Activated CD4-positive, alpha-beta T cell treated with anti-CD3 and anti-CD28 coated beads, Interleukin-2, amount 10 ng/mL, durations not matched to agents 24 days and 14 days (primary cell): ENCODE results near the gene RSL1D1. TPM values are rescaled to one million over a fixed set of nuclear protein-coding genes. Genes with fewer than 3 reads are reported as not detected.

Source experiments
- DNase-seq: peaks from one replicate; pipeline ENCODE4 v3.0.0; 2022
- H3K27ac Mint-ChIP-seq: one replicate; pipeline ENCODE4 v1.8.0; 2022; ENCODE audit warnings: mild to moderate bottlenecking, mixed read lengths
- H3K27me3 Mint-ChIP-seq: one replicate; pipeline ENCODE4 v1.8.0; 2022; ENCODE audit warnings: mixed read lengths
- H3K36me3 Mint-ChIP-seq: one replicate; pipeline ENCODE4 v1.8.0; 2022; ENCODE audit warnings: low read depth, mild to moderate bottlenecking, mixed read lengths
- H3K4me1 Mint-ChIP-seq: one replicate; pipeline ENCODE4 v1.8.0; 2021; ENCODE audit warnings: mixed read lengths
- H3K4me3 Mint-ChIP-seq: one replicate; pipeline ENCODE4 v1.8.0; 2022; ENCODE audit warnings: mild to moderate bottlenecking, moderate library complexity, mixed read lengths
- H3K9me3 Mint-ChIP-seq: one replicate; pipeline ENCODE4 v1.8.0; 2021; ENCODE audit warnings: mixed read lengths
- intact Hi-C: fragments of 100-400 bp; cut with micrococcal nuclease; formaldehyde crosslinking; loops from one replicate; pipeline ENCODE4 v1.15.1; 2023
- total RNA-seq: library from RNA; stranded (reverse); gene quantifications from 2 replicates; pipeline ENCODE4 v1.2.3, GENCODE V29; 2022

The RSL1D1 gene
- 375 and 379 TPM in 2 replicates for total RNA-seq

- peak; percentile 99 for DNase-seq
- intact Hi-C loops, result loop anchor here (1.0 to 10.0 kb wide), 6 partner anchors 54 to 1109 kb away; partner anchors contain the start of genes NUBP1, TXNDC11 and ZC3H7A
- peak within 1 kb of the TSS; percentile 99 for H3K4me3 Mint-ChIP-seq
- H3K27ac Mint-ChIP-seq, result peak within 1 kb of the TSS; percentile 98
- H3K27me3 Mint-ChIP-seq, result no peaks in the 10 kb centered on the region
- H3K36me3 Mint-ChIP-seq, result peaks cover 58% of the 10 kb centered on the region
- H3K9me3 Mint-ChIP-seq, result no peaks in the 10 kb centered on the region
- H3K4me1 Mint-ChIP-seq, result peaks cover 47% of the 10 kb centered on the region
Observed at GRCh38 chr16:11851294-11852091, at the start of gene RSL1D1. RSL1D1 (minus strand) TSS chr16:11851542; CDS start chr16:11851512, 30 bp downstream.

GRCh38 chr16:11901091-11901490, 49.7 kb upstream of the RSL1D1 start:
- peak overlapping the region; percentile 29 for H3K27ac Mint-ChIP-seq
- H3K27me3 Mint-ChIP-seq, result no peaks in the 10 kb centered on the region
- peaks cover 36% of the 10 kb centered on the region for H3K36me3 Mint-ChIP-seq
- DNase-seq, result no peak
- intact Hi-C loops, result loop anchor here (5.0 kb wide), 1 partner anchor 76 kb away; the partner anchor contains the start of gene SNX29
- H3K4me1 Mint-ChIP-seq, result peaks cover 30% of the 10 kb centered on the region
- no peak overlapping the region for H3K4me3 Mint-ChIP-seq
- no peaks in the 10 kb centered on the region for H3K9me3 Mint-ChIP-seq

GRCh38 chr16:11896486-11897176, 45.3 kb upstream of the RSL1D1 start:
- no peak overlapping the region for H3K4me3 Mint-ChIP-seq
- intact Hi-C loops, result no loop called here
- H3K27ac Mint-ChIP-seq, result peak overlapping the region; percentile 58
- peaks cover 24% of the 10 kb centered on the region for H3K4me1 Mint-ChIP-seq
- H3K9me3 Mint-ChIP-seq, result no peaks in the 10 kb centered on the region
- H3K36me3 Mint-ChIP-seq, result peaks cover 41% of the 10 kb centered on the region
- H3K27me3 Mint-ChIP-seq, result no peaks in the 10 kb centered on the region
- no peak for DNase-seq

GRCh38 chr16:11893571-11893970, 42.2 kb upstream of the RSL1D1 start:
- H3K27me3 Mint-ChIP-seq, result no peaks in the 10 kb centered on the region
- intact Hi-C loops, result no loop called here
- DNase-seq, result no peak
- H3K27ac Mint-ChIP-seq, result no peak overlapping the region
- peaks cover 46% of the 10 kb centered on the region for H3K36me3 Mint-ChIP-seq
- peaks cover 11% of the 10 kb centered on the region for H3K4me1 Mint-ChIP-seq
- no peak overlapping the region for H3K4me3 Mint-ChIP-seq
- H3K9me3 Mint-ChIP-seq, result no peaks in the 10 kb centered on the region

- Mint-ChIP-seq H3K27me3 (no peaks in the 10 kb centered on the region), H3K36me3 (peaks cover 49% of the 10 kb centered on the region), H3K4me1 (peaks cover 7% of the 10 kb centered on the region), H3K27ac (no peak overlapping the region), H3K9me3 (no peaks in the 10 kb centered on the region), H3K4me3 (no peak overlapping the region)
- intact Hi-C loops, result no loop called here
- DNase-seq, result no peak
Observed at GRCh38 chr16:11892761-11893160, 41.4 kb upstream of the RSL1D1 start.

- Mint-ChIP-seq H3K9me3 (no peaks in the 10 kb centered on the region), H3K27ac (no peak overlapping the region), H3K36me3 (peaks cover 55% of the 10 kb centered on the region), H3K4me1 (peaks cover 2% of the 10 kb centered on the region), H3K27me3 (no peaks in the 10 kb centered on the region), H3K4me3 (no peak overlapping the region)
- intact Hi-C loops, result no loop called here
- DNase-seq, result no peak
Observed at GRCh38 chr16:11890231-11890965, 39.1 kb upstream of the RSL1D1 start.

- intact Hi-C loops, result no loop called here
- Mint-ChIP-seq H3K27me3 (no peaks in the 10 kb centered on the region), H3K4me3 (no peak overlapping the region), H3K36me3 (peaks cover 53% of the 10 kb centered on the region), H3K4me1 (no peaks in the 10 kb centered on the region), H3K27ac (peak overlapping the region; percentile 9), H3K9me3 (no peaks in the 10 kb centered on the region)
- DNase-seq, result no peak
Observed at GRCh38 chr16:11886881-11887280, 35.5 kb upstream of the RSL1D1 start.

GRCh38 chr16:11884035-11884434, 32.7 kb upstream of the RSL1D1 start:
- intact Hi-C loops, result no loop called here
- no peak overlapping the region for H3K4me3 Mint-ChIP-seq
- peaks cover 2% of the 10 kb centered on the region for H3K4me1 Mint-ChIP-seq
- no peaks in the 10 kb centered on the region for H3K9me3 Mint-ChIP-seq
- DNase-seq, result no peak
- peaks cover 63% of the 10 kb centered on the region for H3K36me3 Mint-ChIP-seq
- H3K27ac Mint-ChIP-seq, result no peak overlapping the region
- H3K27me3 Mint-ChIP-seq, result no peaks in the 10 kb centered on the region

GRCh38 chr16:11880007-11880406, 28.7 kb upstream of the RSL1D1 start:
- Mint-ChIP-seq H3K4me1 (peaks cover 2% of the 10 kb centered on the region), H3K36me3 (peaks cover 55% of the 10 kb centered on the region), H3K9me3 (no peaks in the 10 kb centered on the region), H3K27me3 (no peaks in the 10 kb centered on the region), H3K4me3 (no peak overlapping the region), H3K27ac (no peak overlapping the region)
- DNase-seq, result no peak
- intact Hi-C loops, result no loop called here

GRCh38 chr16:11877374-11877773, 26.0 kb upstream of the RSL1D1 start:
- Mint-ChIP-seq H3K4me1 (peaks cover 2% of the 10 kb centered on the region), H3K27ac (no peak overlapping the region), H3K36me3 (peaks cover 63% of the 10 kb centered on the region), H3K4me3 (no peak overlapping the region), H3K27me3 (no peaks in the 10 kb centered on the region), H3K9me3 (no peaks in the 10 kb centered on the region)
- DNase-seq, result no peak
- intact Hi-C loops, result no loop called here

GRCh38 chr16:11876306-11876705, 25.0 kb upstream of the RSL1D1 start:
- intact Hi-C loops, result no loop called here
- Mint-ChIP-seq H3K27ac (no peak overlapping the region), H3K36me3 (peaks cover 59% of the 10 kb centered on the region), H3K27me3 (no peaks in the 10 kb centered on the region), H3K4me1 (peaks cover 2% of the 10 kb centered on the region), H3K9me3 (no peaks in the 10 kb centered on the region), H3K4me3 (no peak overlapping the region)
- DNase-seq, result no peak

- H3K27me3 Mint-ChIP-seq, result no peaks in the 10 kb centered on the region
- H3K4me1 Mint-ChIP-seq, result peaks cover 2% of the 10 kb centered on the region
- DNase-seq, result no peak
- H3K27ac Mint-ChIP-seq, result no peak overlapping the region
- peaks cover 54% of the 10 kb centered on the region for H3K36me3 Mint-ChIP-seq
- no peak overlapping the region for H3K4me3 Mint-ChIP-seq
- intact Hi-C loops, result no loop called here
- H3K9me3 Mint-ChIP-seq, result no peaks in the 10 kb centered on the region
Observed at GRCh38 chr16:11875721-11876120, 24.4 kb upstream of the RSL1D1 start.

- Mint-ChIP-seq H3K9me3 (no peaks in the 10 kb centered on the region), H3K4me3 (no peak overlapping the region), H3K27me3 (no peaks in the 10 kb centered on the region), H3K36me3 (peaks cover 35% of the 10 kb centered on the region), H3K4me1 (peaks cover 3% of the 10 kb centered on the region), H3K27ac (no peak overlapping the region)
- no peak for DNase-seq
- intact Hi-C loops, result no loop called here
Observed at GRCh38 chr16:11871193-11871592, 19.9 kb upstream of the RSL1D1 start.

GRCh38 chr16:11870399-11870798, 19.1 kb upstream of the RSL1D1 start:
- H3K36me3 Mint-ChIP-seq, result peaks cover 32% of the 10 kb centered on the region
- no peak overlapping the region for H3K27ac Mint-ChIP-seq
- intact Hi-C loops, result no loop called here
- H3K4me3 Mint-ChIP-seq, result no peak overlapping the region
- H3K4me1 Mint-ChIP-seq, result peaks cover 3% of the 10 kb centered on the region
- no peak for DNase-seq
- no peaks in the 10 kb centered on the region for H3K27me3 Mint-ChIP-seq
- H3K9me3 Mint-ChIP-seq, result no peaks in the 10 kb centered on the region
